Glomerular endothelial cell (primary cell): ENCODE measurements around the gene FER1L5. TPM values are rescaled to one million over a fixed set of nuclear protein-coding genes. Genes with fewer than 3 reads are reported as not detected.

Experiments
- DNase-seq: peaks from one replicate; pipeline ENCODE4 v3.0.0-alpha.2; 2011; ENCODE audit warnings: low read depth, low spot score; ENCODE audit errors: extremely low read depth
- total RNA-seq: library from RNA; depleted of rRNA; stranded (reverse); fragments of >200 nt; gene quantifications from 2 replicates; pipeline ENCODE4 v1.2.3, GENCODE V29; 2015

Gene FER1L5
- total RNA-seq, 1 donor from 2014 or later: not detected

DNA sequence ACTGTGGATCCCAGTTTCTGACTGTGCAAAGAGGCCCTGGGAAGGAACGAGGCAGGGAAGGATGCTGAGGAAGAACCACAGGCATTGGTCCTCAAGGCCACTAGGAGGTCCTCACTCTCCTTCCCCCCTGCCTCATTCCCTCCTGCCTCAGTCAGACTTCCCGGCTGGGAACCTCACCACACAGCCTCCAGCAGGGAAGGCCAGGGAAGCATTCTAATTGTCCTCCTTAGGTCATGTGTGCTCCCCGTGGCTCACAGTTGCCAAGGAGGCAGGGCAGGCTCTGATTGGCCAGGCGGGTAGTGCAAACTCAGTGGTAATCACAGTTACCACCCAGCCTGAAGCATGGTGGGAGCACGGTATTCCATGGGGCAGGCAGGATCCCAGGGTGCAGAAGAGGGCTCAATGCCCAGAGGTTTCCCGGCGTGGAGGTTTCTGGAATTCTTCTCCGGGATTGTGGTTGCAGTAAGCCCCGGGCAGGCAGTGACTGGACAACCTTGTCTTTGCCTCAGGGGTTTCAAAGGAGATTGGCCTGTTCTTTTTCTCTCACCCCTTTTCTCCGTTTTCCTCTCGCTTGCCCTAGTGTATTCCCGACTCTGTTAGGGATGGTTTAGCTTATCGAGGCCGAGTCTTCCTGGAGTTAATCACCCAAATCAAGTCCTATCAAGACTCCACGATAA, 27.1 kb downstream of the FER1L5 start:
- no peak for DNase-seq

DNA sequence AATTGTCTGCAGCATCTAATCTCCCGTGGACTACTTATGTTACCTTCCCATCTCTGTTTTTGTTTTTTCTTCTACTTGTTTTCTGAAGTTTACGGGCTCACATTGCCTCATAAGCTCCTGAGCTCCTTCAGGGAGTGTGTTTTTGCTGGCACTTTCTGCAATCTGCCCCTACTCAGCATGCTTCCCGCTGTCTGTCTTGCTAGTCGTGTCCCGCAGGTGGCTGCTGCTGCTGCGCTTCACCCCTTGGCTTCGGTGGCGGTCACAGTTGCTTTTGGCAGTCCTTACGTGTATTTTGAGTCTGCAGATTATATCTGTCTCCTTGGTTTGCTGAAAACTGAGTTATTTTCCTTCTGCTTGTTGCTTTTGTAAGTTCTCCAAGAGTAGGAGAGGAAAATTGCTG, 37.3 kb downstream of the FER1L5 start:
- DNase-seq: no peak

- no peak for DNase-seq
Observed at GRCh38 chr2:96680561-96681141, 38.1 kb downstream of the FER1L5 start.

DNA sequence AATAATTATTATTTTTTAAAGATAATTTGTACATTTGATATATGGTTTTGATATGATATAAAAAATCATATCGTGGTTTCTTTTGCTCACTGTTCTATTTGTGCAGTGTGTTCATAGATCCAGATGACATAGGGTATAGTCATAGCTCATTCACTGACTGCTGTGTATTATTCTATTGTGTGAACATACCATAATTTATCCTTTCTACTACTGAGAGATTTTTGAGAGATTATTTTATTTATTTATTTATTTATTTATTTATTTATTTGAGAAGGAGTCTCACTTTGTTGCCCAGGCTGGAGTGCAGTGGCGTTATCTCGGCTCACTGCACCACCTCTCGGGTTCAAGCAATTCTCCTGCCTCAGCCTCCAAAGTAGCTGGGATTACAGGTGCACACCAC, 39.0 kb downstream of the FER1L5 start:
- no peak for DNase-seq

DNA sequence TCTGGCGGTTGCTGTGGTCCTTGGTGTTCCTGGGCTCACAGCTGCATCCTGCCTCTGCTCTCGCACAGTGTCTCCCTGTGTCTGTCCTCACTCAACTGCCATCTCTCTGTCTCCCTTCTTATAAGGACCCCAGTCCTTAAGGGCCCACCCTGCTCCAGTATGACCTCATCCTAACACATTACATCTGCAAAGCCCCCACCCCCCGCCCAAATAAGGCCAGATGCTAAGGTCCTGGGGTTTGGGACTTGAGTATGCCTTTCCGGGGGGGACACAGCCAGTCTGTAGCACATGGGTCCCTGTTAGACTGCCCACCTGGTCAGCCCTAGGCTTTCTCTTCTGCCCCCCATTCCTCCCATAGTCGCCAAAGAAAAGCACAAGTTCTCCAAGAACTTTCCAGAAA, 40.7 kb downstream of the FER1L5 start:
- DNase-seq: no peak

GRCh38 chr2:96683972-96684820, 41.6 kb downstream of the FER1L5 start:
- no peak for DNase-seq

- DNase-seq: no peak
Observed at GRCh38 chr2:96684883-96685576, 42.5 kb downstream of the FER1L5 start.

DNA sequence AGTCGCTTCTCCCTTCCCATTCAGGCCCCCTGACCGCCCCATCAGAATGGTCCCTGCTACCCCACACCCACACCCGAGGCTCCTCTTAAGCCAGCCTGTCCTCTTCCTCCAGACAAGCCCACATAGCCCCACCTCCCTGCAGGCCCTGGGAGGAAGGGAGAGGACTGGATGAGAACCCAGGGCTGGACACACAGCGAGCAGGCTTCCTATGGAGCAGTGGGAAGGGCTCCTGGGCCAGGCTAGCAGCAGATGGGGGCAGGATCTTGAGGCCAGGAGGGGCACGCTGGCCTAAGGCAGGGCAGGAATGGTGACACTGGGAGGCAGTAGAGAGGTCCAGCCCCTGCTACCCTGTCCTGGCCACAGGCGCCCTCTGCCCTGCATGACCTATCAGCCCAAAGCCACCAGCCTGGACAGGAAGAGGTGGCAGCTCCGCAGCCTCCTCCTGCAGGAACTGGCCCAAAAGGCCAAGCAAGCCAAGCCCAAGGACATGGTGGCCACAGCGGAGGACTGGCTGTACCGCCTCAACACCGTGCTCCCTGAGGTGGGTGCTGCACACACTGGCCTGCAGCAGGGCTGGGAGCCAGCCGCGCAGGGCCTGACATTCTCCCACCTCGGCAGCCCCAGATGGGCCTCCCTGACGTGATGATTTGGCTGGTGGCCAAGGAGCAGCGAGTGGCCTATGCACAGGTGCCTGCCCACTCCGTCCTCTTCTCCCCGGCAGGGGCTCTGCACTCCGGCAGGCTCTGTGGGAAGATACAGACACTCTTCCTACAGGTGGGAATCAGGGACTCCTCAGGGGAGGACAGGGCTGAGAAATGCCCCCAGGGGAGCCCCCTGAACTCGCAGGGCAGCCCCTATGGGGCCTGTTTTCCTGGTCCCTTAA, 43.3 kb downstream of the FER1L5 start:
- no peak for DNase-seq

- no peak for DNase-seq
Observed at GRCh38 chr2:96687266-96687665, 44.7 kb downstream of the FER1L5 start.

DNA sequence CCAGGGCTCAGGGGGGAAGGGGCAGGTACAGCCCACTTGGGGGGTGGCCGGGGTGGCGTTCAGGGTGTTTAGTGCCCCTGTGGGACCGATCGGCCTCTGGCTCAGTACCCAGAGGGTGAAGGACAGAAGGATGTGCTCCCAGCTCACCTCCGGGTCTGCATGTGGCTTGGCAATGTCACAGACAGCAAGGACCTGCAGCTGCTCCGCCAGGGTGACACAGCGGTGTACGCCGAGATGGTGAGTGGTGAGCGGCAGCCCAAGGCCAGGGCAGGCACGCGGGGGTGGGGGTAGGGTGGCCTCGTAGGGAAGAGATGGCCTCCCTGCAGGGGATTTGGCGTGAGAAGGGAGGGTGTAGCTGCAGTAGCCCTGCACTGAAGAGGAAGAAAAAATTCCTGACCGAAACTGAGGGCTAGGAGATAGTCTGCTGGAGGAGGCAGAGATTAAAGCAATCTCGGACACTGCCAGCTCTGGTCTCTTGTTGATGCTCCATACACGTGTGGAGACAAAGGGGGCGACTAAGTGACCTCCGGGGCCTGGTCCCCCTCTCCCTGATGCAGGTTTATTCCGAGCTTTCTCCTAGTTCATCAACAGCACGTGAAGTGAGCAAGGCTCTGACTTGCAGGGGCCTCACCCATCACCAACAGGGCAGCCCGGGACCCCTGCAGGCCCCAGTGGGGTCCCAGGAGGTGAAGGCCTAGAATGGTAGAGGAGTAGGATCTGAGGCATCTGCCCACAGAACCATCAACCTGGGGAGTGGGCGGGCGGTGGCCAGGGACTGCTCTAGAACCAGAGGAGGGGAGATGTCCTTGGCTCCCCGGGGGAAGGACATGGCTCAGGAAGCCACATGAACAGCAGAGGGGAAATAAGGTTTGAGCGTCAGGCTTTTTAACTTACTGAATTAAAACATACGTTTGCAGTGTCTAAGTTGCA, 45.4 kb downstream of the FER1L5 start:
- no peak for DNase-seq

- DNase-seq: no peak
Observed at GRCh38 chr2:96688649-96689430, 46.3 kb downstream of the FER1L5 start.

GRCh38 chr2:96689431-96689991, 46.9 kb downstream of the FER1L5 start:
- DNase-seq: no peak

DNA sequence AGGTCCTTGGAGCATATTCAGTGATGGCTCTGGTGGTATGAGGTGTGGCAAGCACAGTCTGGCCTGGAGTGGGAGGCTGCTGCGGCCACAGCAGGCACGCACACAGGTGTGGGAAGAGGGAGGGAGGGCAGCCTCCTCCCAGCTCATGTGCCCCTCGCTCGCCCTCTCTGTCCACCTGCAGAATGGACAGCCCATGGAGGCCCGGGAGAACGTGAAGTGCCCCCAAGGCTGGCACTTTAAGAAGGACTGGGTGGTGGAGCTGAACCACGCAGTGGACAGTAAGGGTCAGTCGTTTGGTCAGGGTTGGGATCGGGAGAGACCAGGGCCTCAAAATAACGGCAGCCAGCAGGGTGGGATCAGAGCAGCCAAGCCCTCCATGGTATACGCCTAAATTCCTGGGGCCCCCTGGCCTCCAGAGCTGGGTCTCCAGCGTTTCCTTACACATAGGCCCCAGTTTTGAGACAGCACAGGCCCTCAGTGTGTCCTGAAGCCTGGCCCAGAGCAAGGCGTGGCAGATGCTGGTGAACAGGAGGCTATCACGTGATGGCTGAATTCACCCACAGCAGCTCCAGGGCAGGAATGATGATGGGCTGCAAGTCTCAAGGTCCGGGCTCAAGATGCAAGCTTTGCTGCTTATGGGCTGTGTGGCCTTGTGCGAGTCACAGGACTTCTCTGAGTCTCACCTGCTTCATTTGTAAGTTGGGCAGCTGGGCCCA, 47.9 kb downstream of the FER1L5 start:
- no peak for DNase-seq

GRCh38 chr2:96691022-96691612, 48.6 kb downstream of the FER1L5 start:
- no peak for DNase-seq

DNA sequence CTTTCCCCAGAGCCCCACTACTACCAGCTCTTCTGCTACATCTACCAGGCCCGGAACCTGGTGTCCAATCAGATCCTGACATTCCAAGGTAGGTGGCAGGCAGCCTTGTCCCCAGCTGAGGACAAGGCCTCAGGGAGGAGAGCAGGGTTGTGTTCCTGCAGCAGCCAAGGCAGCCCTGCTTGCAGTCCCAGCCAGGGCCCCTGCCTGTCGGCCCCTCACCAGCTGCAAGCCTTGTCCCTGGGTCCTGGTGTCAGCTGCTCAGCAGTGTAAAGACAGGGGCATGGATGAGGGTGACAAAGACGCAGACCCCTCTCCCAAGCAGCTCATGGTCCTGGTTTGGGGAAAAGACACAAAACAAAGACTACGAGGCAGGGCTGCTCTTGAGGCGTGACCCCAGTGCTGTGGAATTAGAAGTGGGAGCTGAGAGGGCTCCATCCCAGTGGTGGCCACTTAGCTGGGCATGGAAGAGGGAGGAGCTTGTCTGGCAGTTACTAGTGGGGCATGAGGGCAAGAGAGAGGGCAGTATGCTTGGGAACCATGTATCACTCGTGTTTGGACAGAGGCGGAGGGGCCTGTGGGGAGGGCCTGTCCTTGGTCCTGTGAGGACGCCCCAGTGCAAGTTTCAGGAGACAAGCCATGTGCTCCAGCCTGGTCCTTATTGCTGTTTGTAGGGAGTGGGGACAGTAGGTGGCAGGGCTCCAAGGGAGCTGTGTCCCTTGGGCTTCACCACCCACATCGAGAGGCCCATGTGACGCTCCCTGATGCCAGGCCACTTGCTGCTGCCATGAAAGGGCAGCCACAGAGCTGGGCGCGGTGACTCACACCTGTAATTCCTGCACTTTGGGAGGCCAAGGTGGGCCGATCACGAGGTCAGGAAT, 49.8 kb downstream of the FER1L5 start:
- DNase-seq: no peak
